Adrenal gland (tissue), 12 donors: ENCODE measurements around the gene LHX4. TPM values are rescaled to one million over a fixed set of nuclear protein-coding genes. Genes with fewer than 3 reads are reported as not detected.

ENCODE experiments used
- DNase-seq, 7 donors: peaks; one replicate each; pipeline ENCODE4 v3.0.0-alpha.2; 2019 to 2020
- H3K27ac ChIP-seq, 5 donors: fragments of 200-600 bp; sonication (generic) in 4 of 5; 1 replicate in 3 of 5; 2 replicates in 2 of 5; pipeline versions ENCODE4 v1.5.1 to v1.8.0; 2016 to 2020; ENCODE audit warnings: mild to moderate bottlenecking in 1 of 5
- H3K27me3 ChIP-seq: fragments of 200-600 bp; 2 replicates; pipeline ENCODE4 v1.8.0; 2021
- H3K36me3 ChIP-seq, 2 donors: fragments of 200-600 bp; replicated peaks in 1 of 2; 1 replicate in 1 of 2; 2 replicates in 1 of 2; pipeline versions ENCODE4 v1.5.1 to v1.8.0; 2018 to 2022
- H3K4me1 ChIP-seq, 2 donors: fragments of 200-600 bp; replicated peaks in 1 of 2; 1 replicate in 1 of 2; 2 replicates in 1 of 2; pipeline versions ENCODE4 v1.5.1 to v1.8.0; 2018 to 2021
- H3K4me3 ChIP-seq, 4 donors: fragments of 200-600 bp; sonication (generic) in 3 of 4; one replicate each; pipeline ENCODE4 v1.5.1; 2016 to 2018
- H3K9me3 ChIP-seq, 3 donors: fragments of 200-600 bp; sonication (generic) in 1 of 3; replicated peaks in 1 of 3; 1 replicate in 2 of 3; 2 replicates in 1 of 3; pipeline versions ENCODE4 v1.5.1 to v1.8.0; 2016 to 2021
- CTCF ChIP-seq, 6 experiments: fragments of 450-650 bp in 4 of 6; fragments of 200-600 bp in 2 of 6; sonication (generic) in 1 of 6; IDR thresholded peaks; 1 replicate in 5 of 6; 2 replicates in 1 of 6; pipeline versions ENCODE4 v1.5.1 to v1.8.0; 2016 to 2021; ENCODE audit warnings: antibody characterized with exemption in 6 of 6, mild to moderate bottlenecking in 2 of 6, moderate library complexity in 1 of 6
- POLR2A ChIP-seq, 2 donors: fragments of 450-650 bp; IDR thresholded peaks; one replicate each; pipeline ENCODE4 v1.6.1; 2017; ENCODE audit warnings: antibody characterized with exemption in 2 of 2, mild to moderate bottlenecking in 2 of 2, moderate library complexity in 1 of 2
- whole genome bisulfite sequencing, 4 donors: extraction: QIAGEN DNeasy Blood & Tissue Kit in 2 of 4; methylation state at CpG; one replicate each; pipeline versions ENCODE4 v1.1.5 to v1.1.7; 2013 to 2017; 5-methylcytosine and 5-hydroxymethylcytosine counted together
- intact Hi-C, 2 donors: fragments of 100-400 bp; cut with DNase I; formaldehyde crosslinking; loops; one replicate each; pipeline versions ENCODE4 v1.14.1 to v1.15.0; 2022 to 2023
- polyA plus RNA-seq, 3 donors: library from polyadenylated mRNA; stranded (reverse); fragments of 200-250 nt in 2 of 3; fragments of 350-450 nt in 1 of 3; fragmentation: Illumina TruSeq in 1 of 3; extraction: RNeasy Lipid Tissue Mini Kit (QIAGEN cat#74804) in 1 of 3; gene quantifications; one replicate each; pipeline ENCODE4 v1.2.3, GENCODE V29; 2013 to 2014
- total RNA-seq, 9 donors: library from RNA; depleted of rRNA in 4 of 9; stranded (reverse); fragments of >200 nt in 4 of 9; fragments of 120-200 nt in 1 of 9; fragmentation: NEBNext Ultra II Directional in 1 of 9; extraction: Animal tissue kit (Norgen Biotek cat#: 25700) in 1 of 9; gene quantifications; one replicate each; pipeline versions ENCODE4 v1.1.0 to v1.2.4, GENCODE V29; 2013 to 2023
- donor health status: healthy with polysubstance abuse.
- donor health status: Bipolar disorder and iron deficiency.
- donor health status: DM: yes; HTN: yes; CAD: no.
- donor health status: DM: no; HTN: no; CAD: no.
- donor health status: DM: no; HTN: no; CAD: no.
- donor health status: DM: yes; HTN: yes; CAD: no.

Gene LHX4
- total and polyA plus RNA-seq, 12 donors: not detected

- H3K9me3 ChIP-seq: no peaks in the 10 kb centered on the region
- peaks cover 83% of the 10 kb centered on the region for H3K27me3 ChIP-seq
- H3K4me3 ChIP-seq: no peak overlapping the region
- no peak for TF ChIP-seq POLR2A (IDR thresholded peaks at IDR 0.05)
- no peak for TF ChIP-seq CTCF (IDR thresholded peaks at IDR 0.05)
- intact Hi-C loops: no loop called here
- peaks cover 21 to 27% of the 10 kb centered on the region in 2 donors for H3K4me1 ChIP-seq
- WGBS, 4 donors: 24 to 30% (median 28%) methylated on average over 17 of the region's 17 CpGs
- H3K27ac ChIP-seq: no peak overlapping the region
- no peak for DNase-seq
- H3K36me3 ChIP-seq: no peaks in the 10 kb centered on the region
These were observed 2.0 kb upstream of the LHX4 start for GRCh38 chr1:180227861-180228647.

DNA sequence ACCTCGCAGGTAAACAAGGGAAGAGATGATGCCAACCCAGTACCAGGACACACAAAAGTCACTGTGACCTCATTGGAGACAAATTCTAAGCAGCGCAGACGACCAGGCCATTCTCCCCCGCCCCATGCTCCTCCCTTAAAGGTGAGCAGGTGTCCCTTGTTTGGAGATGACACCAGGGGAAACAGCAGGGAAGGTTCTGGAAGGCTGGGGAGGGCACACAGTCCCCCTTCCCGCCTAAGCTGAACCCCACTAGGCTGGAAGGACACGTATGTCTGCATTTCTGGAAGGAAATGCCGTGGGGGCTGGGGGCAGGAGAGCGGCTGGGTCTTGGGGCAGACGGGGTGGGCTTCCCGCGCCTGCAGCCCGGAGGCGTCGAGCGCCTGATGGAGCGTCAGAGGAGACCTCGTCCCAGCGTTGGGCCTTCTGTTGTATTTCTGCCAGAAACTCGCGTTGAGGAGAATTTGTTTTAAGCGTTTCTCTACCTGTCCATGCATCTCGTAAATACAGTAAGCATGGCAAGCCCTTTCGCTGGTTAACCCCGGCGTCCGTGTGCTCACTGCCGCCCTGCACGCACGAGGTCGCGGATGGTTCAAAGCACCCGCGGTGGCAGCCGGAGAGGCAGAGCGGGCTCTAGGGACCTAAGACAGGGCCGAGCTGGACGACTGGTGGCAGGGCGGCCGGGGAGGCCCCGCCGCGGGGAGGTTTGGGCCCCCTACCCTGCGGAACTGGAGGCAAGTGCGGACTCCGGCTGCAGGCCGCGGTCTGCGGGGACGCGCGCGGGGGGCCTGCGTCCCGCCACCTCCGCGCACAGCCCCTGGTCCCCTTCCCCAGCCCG is 1.2 kb upstream of the LHX4 start:
- TF ChIP-seq CTCF (IDR thresholded peaks at IDR 0.05): no peak
- intact Hi-C loops: no loop called here
- Histone ChIP-seq H3K36me3 (no peaks in the 10 kb centered on the region), H3K4me1 (peaks cover 21 to 27% of the 10 kb centered on the region in 2 donors), H3K27ac (no peak overlapping the region), H3K27me3 (peaks cover 86% of the 10 kb centered on the region), H3K4me3 (peak overlapping the region in 2 of 4 donors; percentile 57 to 58), H3K9me3 (no peaks in the 10 kb centered on the region)
- WGBS, 4 donors: 5 to 9% (median 7%) methylated on average over 25 to 57 of the region's 57 CpGs
- DNase-seq: no peak

GRCh38 chr1:180230416-180230790 is 339 bp downstream of the LHX4 start:
- Histone ChIP-seq H3K9me3 (no peaks in the 10 kb centered on the region), H3K4me1 (peaks cover 21 to 38% of the 10 kb centered on the region in 2 donors), H3K36me3 (no peaks in the 10 kb centered on the region), H3K4me3 (peak overlapping the region in 2 of 4 donors; percentile 57 to 58), H3K27me3 (peaks cover 90% of the 10 kb centered on the region), H3K27ac (no peak overlapping the region)
- TF ChIP-seq CTCF (IDR thresholded peaks at IDR 0.05): no peak
- no peak for TF ChIP-seq POLR2A (IDR thresholded peaks at IDR 0.05)
- WGBS, 4 donors: 0 to 1% (median 0%) methylated on average over 2 to 28 of the region's 28 CpGs
- no peak for DNase-seq
- intact Hi-C loops: no loop called here

DNA sequence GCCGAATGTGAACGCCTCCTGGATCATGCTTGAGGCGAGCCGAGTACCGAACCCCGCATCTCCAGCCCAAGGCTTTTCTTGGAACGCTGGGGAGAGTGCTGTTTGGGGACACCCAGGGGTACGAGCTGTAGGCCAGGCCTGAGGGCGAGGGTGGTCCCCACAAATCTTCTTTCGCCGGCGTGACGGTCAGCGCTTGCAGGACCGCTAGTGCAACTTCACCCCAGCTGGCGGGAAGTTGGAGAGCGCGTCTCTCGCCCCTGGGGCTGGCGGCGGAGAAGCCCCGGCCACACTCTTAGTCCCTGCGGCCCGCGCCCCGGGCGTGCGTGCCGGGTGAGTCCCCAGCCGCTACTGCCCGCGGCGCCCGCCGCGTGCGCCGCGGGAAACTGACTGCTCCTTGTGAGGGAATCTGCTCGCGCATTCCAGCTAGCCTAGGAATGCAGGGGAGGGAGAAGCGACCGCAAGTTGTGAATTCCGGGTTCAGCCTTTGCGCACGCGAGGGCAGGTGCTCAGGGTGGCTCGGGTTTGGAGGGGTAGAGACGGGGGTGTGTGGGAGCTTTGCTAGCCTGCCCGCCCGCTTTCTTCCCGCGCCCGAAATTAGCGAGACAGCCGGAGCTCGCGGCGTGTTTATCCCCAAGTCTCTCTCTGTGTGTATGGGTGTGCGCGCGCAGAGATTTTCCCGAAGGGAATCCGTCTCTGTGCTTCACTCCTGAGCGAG is 884 bp downstream of the LHX4 start:
- intact Hi-C loops: no loop called here
- H3K4me3 ChIP-seq: peak overlapping the region in 1 of 4 donors; percentile 57
- DNase-seq: no peak
- no peaks in the 10 kb centered on the region for H3K36me3 ChIP-seq
- no peaks in the 10 kb centered on the region for H3K9me3 ChIP-seq
- H3K4me1 ChIP-seq: peaks cover 21 to 43% of the 10 kb centered on the region in 2 donors
- H3K27ac ChIP-seq: no peak overlapping the region
- TF ChIP-seq POLR2A (IDR thresholded peaks at IDR 0.05) (no peak), CTCF (IDR thresholded peaks at IDR 0.05) (no peak)
- peaks cover 90% of the 10 kb centered on the region for H3K27me3 ChIP-seq
- 1 to 3% (median 1%) methylated on average over 41 to 65 of the region's 65 CpGs for WGBS, 4 donors
